Stimulated activated CD4-positive, alpha-beta T cell treated with anti-CD3 and anti-CD28 coated beads, Interleukin-4, amount 100 ng/mL, for 48 hours (primary cell): ENCODE data around the gene EXOC6.

Experiments
- DNase-seq, 2 donors: peaks; one replicate each; pipeline ENCODE4 v3.0.0-alpha.2; 2020; ENCODE audit warnings: low read depth in 2 of 2

Gene EXOC6

GRCh38 chr10:93027508-93027907, 179.2 kb downstream of the EXOC6 start:
- DNase-seq: no peak

- DNase-seq: no peak
These were observed 180.6 kb downstream of the EXOC6 start for GRCh38 chr10:93028883-93029282.

- no peak for DNase-seq
These were observed 182.1 kb downstream of the EXOC6 start for GRCh38 chr10:93030409-93030808.

- no peak for DNase-seq
These were observed 183.9 kb downstream of the EXOC6 start for GRCh38 chr10:93032105-93032808.

- DNase-seq: no peak
These were observed 184.5 kb downstream of the EXOC6 start for GRCh38 chr10:93032809-93033137.

GRCh38 chr10:93034426-93034825, 186.1 kb downstream of the EXOC6 start:
- DNase-seq: no peak

GRCh38 chr10:93039110-93039509, 190.8 kb downstream of the EXOC6 start:
- DNase-seq: no peak

- DNase-seq: no peak
These were observed 191.4 kb downstream of the EXOC6 start for GRCh38 chr10:93039721-93040120.

- no peak for DNase-seq
These were observed 206.2 kb downstream of the EXOC6 start for GRCh38 chr10:93054486-93054885.

- no peak for DNase-seq
These were observed 209.8 kb downstream of the EXOC6 start for GRCh38 chr10:93058139-93058538.

- DNase-seq: no peak
These were observed 211.9 kb downstream of the EXOC6 start, which contains the start of gene CYP26C1 for GRCh38 chr10:93059975-93060886. TSS of gene CYP26C1 (plus strand) at chr10:93060798. CDS start at chr10:93061264, 466 bp downstream.

- no peak for DNase-seq
These were observed 212.7 kb downstream of the EXOC6 start for GRCh38 chr10:93060887-93061593.

GRCh38 chr10:93061594-93062513, 213.5 kb downstream of the EXOC6 start:
- no peak for DNase-seq

- peak; percentile 42 to 59 for DNase-seq
These were observed 214.3 kb downstream of the EXOC6 start for GRCh38 chr10:93062514-93063143.

- DNase-seq: no peak
These were observed 215.0 kb downstream of the EXOC6 start for GRCh38 chr10:93063144-93063976.

- no peak for DNase-seq
These were observed 215.8 kb downstream of the EXOC6 start for GRCh38 chr10:93063977-93064660.

- DNase-seq: no peak
These were observed 216.7 kb downstream of the EXOC6 start for GRCh38 chr10:93064874-93065660.
